ENCODE data around the gene NMB. TPM values are rescaled to one million over a fixed set of nuclear protein-coding genes. Genes with fewer than 3 reads are reported as not detected.

Gene NMB
- total and polyA plus RNA-seq, 8 donors = 2.0 to 5.3 (median 4.0) TPM; not detected in 4

GRCh38 chr15:84649706-84650105 lies 8.3 kb downstream of the NMB start:
- Histone ChIP-seq H3K27ac (peak overlapping the region in 2 of 5 donors; percentile 11 to 40), H3K9me3 (no peaks in the 10 kb centered on the region), H3K4me1 (peaks cover 21 to 48% (median 39%) of the 10 kb centered on the region in 4 donors), H3K27me3 (no peaks in the 10 kb centered on the region), H3K36me3 (peaks cover 69 to 81% (median 78%) of the 10 kb centered on the region in 4 donors), H3K4me3 (no peak overlapping the region)
- 87 to 96% (median 95%) methylated on average over 2 of the region's 2 CpGs for WGBS, 5 donors
- intact Hi-C loops (cut with DNase I; ENCODE audit: low total_unique reads) = no loop called here
- no peak for TF ChIP-seq EP300 (IDR thresholded peaks at IDR 0.05)
- TF ChIP-seq POLR2AphosphoS5 (IDR thresholded peaks at IDR 0.05) = no peak
- TF ChIP-seq POLR2A (IDR thresholded peaks at IDR 0.05) = no peak
- no peak for TF ChIP-seq CTCF (IDR thresholded peaks at IDR 0.05)
- DNase-seq = no peak

- Histone ChIP-seq H3K27me3 (no peaks in the 10 kb centered on the region), H3K4me1 (peaks cover 19 to 44% (median 32%) of the 10 kb centered on the region in 4 donors), H3K36me3 (peaks cover 78 to 92% (median 90%) of the 10 kb centered on the region in 4 donors), H3K4me3 (no peak overlapping the region), H3K27ac (no peak overlapping the region), H3K9me3 (no peaks in the 10 kb centered on the region)
- no peak for DNase-seq
- intact Hi-C loops (cut with DNase I; ENCODE audit: low total_unique reads) = no loop called here
- TF ChIP-seq POLR2AphosphoS5 (IDR thresholded peaks at IDR 0.05) (no peak), EP300 (IDR thresholded peaks at IDR 0.05) (no peak), CTCF (IDR thresholded peaks at IDR 0.05) (no peak), POLR2A (IDR thresholded peaks at IDR 0.05) (no peak)
- 45 to 63% (median 52%) methylated on average over 3 of the region's 3 CpGs for WGBS, 5 donors
Measured at GRCh38 chr15:84648539-84648938, 9.5 kb downstream of the NMB start.

GRCh38 chr15:84647726-84648125 lies 10.3 kb downstream of the NMB start:
- intact Hi-C loops (cut with DNase I; ENCODE audit: low total_unique reads) = no loop called here
- Histone ChIP-seq H3K4me3 (no peak overlapping the region), H3K36me3 (peaks cover 84 to 100% (median 98%) of the 10 kb centered on the region in 4 donors), H3K4me1 (peaks cover 11 to 36% (median 24%) of the 10 kb centered on the region in 4 donors), H3K9me3 (no peaks in the 10 kb centered on the region), H3K27ac (no peak overlapping the region), H3K27me3 (no peaks in the 10 kb centered on the region)
- DNase-seq = no peak
- TF ChIP-seq POLR2A (IDR thresholded peaks at IDR 0.05) (no peak), CTCF (IDR thresholded peaks at IDR 0.05) (no peak), EP300 (IDR thresholded peaks at IDR 0.05) (no peak), POLR2AphosphoS5 (IDR thresholded peaks at IDR 0.05) (no peak)

- H3K36me3 ChIP-seq = peaks cover 88 to 100% (median 100%) of the 10 kb centered on the region in 4 donors
- H3K9me3 ChIP-seq = no peaks in the 10 kb centered on the region
- intact Hi-C loops (cut with DNase I; ENCODE audit: low total_unique reads) = no loop called here
Measured at GRCh38 chr15:84645997-84646396, 12.0 kb downstream of the NMB start.

More at GRCh38 chr15:84645997-84646396, 12.0 kb downstream of the NMB start:
- TF ChIP-seq POLR2A (IDR thresholded peaks at IDR 0.05) = no peak
- TF ChIP-seq POLR2AphosphoS5 (IDR thresholded peaks at IDR 0.05) = no peak
- no peak for TF ChIP-seq CTCF (IDR thresholded peaks at IDR 0.05)
- no peak for TF ChIP-seq EP300 (IDR thresholded peaks at IDR 0.05)
- WGBS, 5 donors = 88 to 97% (median 92%) methylated on average over 10 of the region's 10 CpGs
- H3K4me3 ChIP-seq = no peak overlapping the region
- no peak overlapping the region for H3K27ac ChIP-seq
- H3K4me1 ChIP-seq = peaks cover 0 to 20% (median 9%) of the 10 kb centered on the region in 4 donors
- no peaks in the 10 kb centered on the region for H3K27me3 ChIP-seq
- DNase-seq = no peak

All from stomach (tissue), 9 donors.